Measurements from ENCODE around the gene CPNE5. TPM values are rescaled to one million over a fixed set of nuclear protein-coding genes. Genes with fewer than 3 reads are reported as not detected.

Gene CPNE5
- total and polyA plus RNA-seq, 2 of the 4 experiments (the other 2 are of a cell fraction): 0.07 TPM; not detected in 1

DNA sequence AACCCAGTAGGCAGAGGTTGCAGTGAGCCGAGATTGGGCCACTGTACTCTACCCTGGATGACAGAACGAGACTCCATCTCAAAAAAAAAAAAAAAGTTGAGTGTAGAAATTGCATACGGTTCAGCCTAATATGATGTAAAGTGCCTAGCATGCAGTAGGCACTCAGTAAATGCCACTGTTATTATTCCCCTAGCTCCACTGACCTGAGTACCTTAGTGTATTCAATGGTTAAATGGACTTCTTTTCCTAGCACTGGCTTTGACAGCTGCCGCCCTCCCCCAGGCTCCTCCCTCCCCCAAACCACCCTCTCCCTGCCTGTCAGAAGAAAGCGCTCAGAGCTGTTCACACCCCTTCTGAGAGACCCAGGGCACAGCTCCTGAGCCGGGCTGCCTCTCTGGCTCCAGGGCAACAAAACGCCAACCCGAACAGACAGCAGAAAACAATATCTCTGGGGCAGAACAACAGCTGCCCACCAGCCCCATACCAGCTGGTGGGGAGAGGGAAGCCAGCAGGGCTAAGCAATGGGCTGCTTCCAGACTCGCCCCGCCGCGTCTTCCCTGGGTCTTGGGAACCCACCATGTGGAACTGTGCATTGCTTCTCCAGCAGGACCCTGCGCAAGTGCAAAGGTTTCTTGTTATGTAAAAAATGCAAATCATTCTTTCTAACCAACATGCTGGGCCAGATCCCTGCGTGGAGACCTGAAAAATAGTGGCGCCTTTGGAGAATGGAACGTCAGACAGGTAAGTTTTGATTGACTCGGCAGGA lies 4.5 kb downstream of the CPNE5 start (continued):
- TF ChIP-seq MAFK (IDR thresholded peaks at IDR 0.05; ENCODE audit: low read depth, low read length): no peak
- no peak for TF ChIP-seq POLR2A (IDR thresholded peaks at IDR 0.05; ENCODE audit: low read depth, low read length)

DNA sequence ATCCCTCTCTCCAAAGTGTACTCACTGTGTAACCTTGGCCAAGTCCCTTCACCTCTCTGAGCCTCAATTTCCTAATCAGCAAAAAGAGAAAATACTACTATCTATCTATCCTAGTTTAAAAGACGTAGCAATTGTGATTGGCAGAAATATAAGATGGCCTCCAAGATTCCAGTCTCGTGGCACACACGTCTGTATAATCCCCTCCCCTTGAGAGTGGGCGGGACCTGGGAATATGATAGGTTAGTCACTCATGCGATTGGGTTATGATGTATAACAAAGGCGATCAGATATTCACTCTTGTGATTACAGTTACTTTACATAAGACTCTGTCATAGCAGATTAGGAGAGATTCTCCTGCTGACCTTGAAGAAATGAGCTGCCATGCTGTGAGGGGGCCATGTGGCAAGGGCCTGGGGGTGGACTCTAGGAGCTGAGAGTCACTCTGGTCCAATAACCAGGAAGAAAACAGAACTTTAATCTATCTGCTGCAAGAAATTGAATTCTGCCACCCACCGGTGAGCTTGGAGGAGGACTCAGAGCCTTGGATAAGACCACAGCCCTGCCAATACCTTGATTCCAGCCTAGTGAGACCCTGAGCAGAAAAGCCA lies 6.0 kb downstream of the CPNE5 start:
- no peak for ATAC-seq (ENCODE audit: low read depth)
- no peak overlapping the region for H4K8ac ChIP-seq (ENCODE audit: low read depth in 2 of 2, low read length in 2 of 2)
- dilution Hi-C loops (cut with HindIII; ENCODE audit: low sequenced_read_pairs, unreplicated experiment) (no loop called here), in situ Hi-C loops (cut with MboI; ENCODE audit: low sequenced_read_pairs) (no loop called here), intact Hi-C loops (cut with micrococcal nuclease) (no loop called here)
- no peak overlapping the region for H2BK5ac ChIP-seq (ENCODE audit: low read depth, low read length, poor library complexity, severe bottlenecking)
- no peak overlapping the region for H2BK15ac ChIP-seq (ENCODE audit: low read depth, low read length)
- H3K56ac ChIP-seq (ENCODE audit: extremely low read depth, insufficient read depth, low read length): no peak overlapping the region
- H2AK5ac ChIP-seq (ENCODE audit: low read depth, low read length): no peak overlapping the region
- H3K23ac ChIP-seq (ENCODE audit: low read depth, low read length): no peak overlapping the region
- no peak overlapping the region for H3K4me3 ChIP-seq (ENCODE audit: insufficient read depth, low read depth, low read length)
- H3K4ac ChIP-seq (ENCODE audit: low read depth, low read length): no peak overlapping the region
- H3K27me3 ChIP-seq (ENCODE audit: control insufficient read depth, insufficient read depth, low read length): peaks cover 37% of the 10 kb centered on the region
- H3K9me1 ChIP-seq (ENCODE audit: insufficient read depth, low read length): no peaks in the 10 kb centered on the region
- no peak overlapping the region for H3K9ac ChIP-seq (ENCODE audit: low read depth, low read length)
- no peak overlapping the region for H3K18ac ChIP-seq (ENCODE audit: low read depth, low read length)
- no peak overlapping the region for H2AFZ ChIP-seq (replicated peaks; ENCODE audit: low read length, poor library complexity)
- no peak overlapping the region for H3K27ac ChIP-seq (ENCODE audit: insufficient read depth, low read length)
- ChIA-PET POLR2A (ENCODE audit: unreplicated experiment) (no interaction called here), CTCF (no interaction called here)
- no peaks in the 10 kb centered on the region for H4K20me1 ChIP-seq (ENCODE audit: insufficient read depth, low read length)
- BruUV-seq (replicated peaks): no TSS peak
- H3K4me1 ChIP-seq (ENCODE audit: control insufficient read depth, insufficient read depth, low read length): peaks cover 2% of the 10 kb centered on the region; the same call in 1 of the 2 replicates
- no peak overlapping the region for H4K91ac ChIP-seq (ENCODE audit: insufficient read depth, low read depth, low read length)
- no peaks in the 10 kb centered on the region for H3K9me3 ChIP-seq (ENCODE audit: control insufficient read depth, insufficient read depth, low read length)
- H4K5ac ChIP-seq (ENCODE audit: low read depth, low read length): no peak overlapping the region
- WGBS, 2 experiments (ENCODE audit: extremely low coverage in 2 of 2, insufficient read length in 1 of 2): no CpG with 5 or more reads among the region's 7 CpGs
- H2AK9ac ChIP-seq (replicated peaks; ENCODE audit: low read depth, low read length, poor library complexity): no peak overlapping the region
- no peak overlapping the region for H2BK20ac ChIP-seq (ENCODE audit: low read depth, low read length)
- no peak overlapping the region for H3K14ac ChIP-seq (replicated peaks; ENCODE audit: low read depth, low read length)
- H3K36me3 ChIP-seq (ENCODE audit: control insufficient read depth, insufficient read depth, low read length): no peaks in the 10 kb centered on the region
- no peak overlapping the region for H3K4me2 ChIP-seq (ENCODE audit: low read depth, low read length)
- H3K79me1 ChIP-seq (ENCODE audit: low read depth in 1 of 2, low read length in 2 of 2): no peaks in the 10 kb centered on the region
- no peak for DNase-seq
- no peak overlapping the region for H2BK120ac ChIP-seq (ENCODE audit: low read depth, low read length)
- TF ChIP-seq, protein P1, sequence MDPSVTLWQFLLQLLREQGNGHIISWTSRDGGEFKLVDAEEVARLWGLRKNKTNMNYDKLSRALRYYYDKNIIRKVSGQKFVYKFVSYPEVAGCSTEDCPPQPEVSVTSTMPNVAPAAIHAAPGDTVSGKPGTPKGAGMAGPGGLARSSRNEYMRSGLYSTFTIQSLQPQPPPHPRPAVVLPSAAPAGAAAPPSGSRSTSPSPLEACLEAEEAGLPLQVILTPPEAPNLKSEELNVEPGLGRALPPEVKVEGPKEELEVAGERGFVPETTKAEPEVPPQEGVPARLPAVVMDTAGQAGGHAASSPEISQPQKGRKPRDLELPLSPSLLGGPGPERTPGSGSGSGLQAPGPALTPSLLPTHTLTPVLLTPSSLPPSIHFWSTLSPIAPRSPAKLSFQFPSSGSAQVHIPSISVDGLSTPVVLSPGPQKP (IDR thresholded peaks at IDR 0.05; ENCODE audit: borderline replicate concordance, low read depth, low read length): no peak
- TF ChIP-seq, protein P2, sequence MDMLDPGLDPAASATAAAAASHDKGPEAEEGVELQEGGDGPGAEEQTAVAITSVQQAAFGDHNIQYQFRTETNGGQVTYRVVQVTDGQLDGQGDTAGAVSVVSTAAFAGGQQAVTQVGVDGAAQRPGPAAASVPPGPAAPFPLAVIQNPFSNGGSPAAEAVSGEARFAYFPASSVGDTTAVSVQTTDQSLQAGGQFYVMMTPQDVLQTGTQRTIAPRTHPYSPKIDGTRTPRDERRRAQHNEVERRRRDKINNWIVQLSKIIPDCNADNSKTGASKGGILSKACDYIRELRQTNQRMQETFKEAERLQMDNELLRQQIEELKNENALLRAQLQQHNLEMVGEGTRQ (IDR thresholded peaks at IDR 0.05; ENCODE audit: low read depth, low read length): no peak
- no peak for TF ChIP-seq POLR2A (IDR thresholded peaks at IDR 0.05; ENCODE audit: low read depth, low read length)
- TF ChIP-seq, protein P3, sequence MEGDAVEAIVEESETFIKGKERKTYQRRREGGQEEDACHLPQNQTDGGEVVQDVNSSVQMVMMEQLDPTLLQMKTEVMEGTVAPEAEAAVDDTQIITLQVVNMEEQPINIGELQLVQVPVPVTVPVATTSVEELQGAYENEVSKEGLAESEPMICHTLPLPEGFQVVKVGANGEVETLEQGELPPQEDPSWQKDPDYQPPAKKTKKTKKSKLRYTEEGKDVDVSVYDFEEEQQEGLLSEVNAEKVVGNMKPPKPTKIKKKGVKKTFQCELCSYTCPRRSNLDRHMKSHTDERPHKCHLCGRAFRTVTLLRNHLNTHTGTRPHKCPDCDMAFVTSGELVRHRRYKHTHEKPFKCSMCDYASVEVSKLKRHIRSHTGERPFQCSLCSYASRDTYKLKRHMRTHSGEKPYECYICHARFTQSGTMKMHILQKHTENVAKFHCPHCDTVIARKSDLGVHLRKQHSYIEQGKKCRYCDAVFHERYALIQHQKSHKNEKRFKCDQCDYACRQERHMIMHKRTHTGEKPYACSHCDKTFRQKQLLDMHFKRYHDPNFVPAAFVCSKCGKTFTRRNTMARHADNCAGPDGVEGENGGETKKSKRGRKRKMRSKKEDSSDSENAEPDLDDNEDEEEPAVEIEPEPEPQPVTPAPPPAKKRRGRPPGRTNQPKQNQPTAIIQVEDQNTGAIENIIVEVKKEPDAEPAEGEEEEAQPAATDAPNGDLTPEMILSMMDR (conservative IDR thresholded peaks at IDR 0.05; ENCODE audit: low read depth, low read length): no peak
- TF ChIP-seq MAFK (IDR thresholded peaks at IDR 0.05; ENCODE audit: low read depth, low read length): no peak
- no peak for TF ChIP-seq RCOR1 (IDR thresholded peaks at IDR 0.05; ENCODE audit: insufficient replicate concordance, low read length)
- no peak for TF ChIP-seq MAZ (IDR thresholded peaks at IDR 0.05; ENCODE audit: borderline replicate concordance, low read depth, low read length)
- TF ChIP-seq BHLHE40 (IDR thresholded peaks at IDR 0.05; ENCODE audit: low read depth, low read length): no peak
- no peak for TF ChIP-seq SMC3 (IDR thresholded peaks at IDR 0.05; ENCODE audit: low read depth, low read length)
- no peak for TF ChIP-seq CHD1 (IDR thresholded peaks at IDR 0.05; ENCODE audit: low read depth, low read length)
- TF ChIP-seq RFX5 (IDR thresholded peaks at IDR 0.05; ENCODE audit: low read depth, low read length): no peak
- no peak for TF ChIP-seq FOS (IDR thresholded peaks at IDR 0.05; ENCODE audit: low read depth, low read length)
